ENCODE results near the gene FIBCD1.

Gene FIBCD1

GRCh38 chr9:130856474-130856873 is 82.6 kb downstream of the FIBCD1 start:
- DNase-seq = no peak

GRCh38 chr9:130854835-130855234 is 84.2 kb downstream of the FIBCD1 start:
- no peak for DNase-seq

- no peak for DNase-seq
These were observed 85.0 kb downstream of the FIBCD1 start for GRCh38 chr9:130854092-130854491.

- no peak for DNase-seq
These were observed 86.2 kb downstream of the FIBCD1 start for GRCh38 chr9:130852801-130853200.

Data from activated T-cell treated with anti-CD3 and anti-CD28 coated beads, Interleukin-2, amount 50 U/mL, for 48 hours (primary cell).